HEK293T (cell line): ENCODE measurements around the gene SPATA20.

Experiments used
- CTCF ChIA-PET: fragments of 350-600 bp; formaldehyde crosslinking; extraction: SDS; loops from one replicate; lab custom pipeline; 2021; ENCODE audit warnings: antibody characterized with exemption, inconsistent platforms; lab: Yijun Ruan, JAX
- POLR2A ChIA-PET: fragments of 350-600 bp; formaldehyde crosslinking; extraction: SDS; loops from one replicate; lab custom pipeline; 2020; ENCODE audit warnings: antibody characterized with exemption, inconsistent platforms; lab: Yijun Ruan, JAX
- DNase-seq: peaks from one replicate; pipeline ENCODE4 v3.0.0; 2012; ENCODE audit warnings: mixed read lengths; ENCODE audit errors: extremely low spot score
- ARNT ChIP-seq: fragments of 450-650 bp; IDR thresholded peaks from 2 replicates; pipeline ENCODE4 v1.6.1; 2017; ENCODE audit warnings: mild to moderate bottlenecking
- BHLHE40 ChIP-seq: fragments of 450-650 bp; IDR thresholded peaks from 2 replicates; pipeline ENCODE4 v1.6.1; 2016; ENCODE audit warnings: mild to moderate bottlenecking, moderate library complexity, borderline replicate concordance
- CTBP1 ChIP-seq: fragments of 450-650 bp; IDR thresholded peaks from 2 replicates; pipeline ENCODE4 v1.6.1; 2016; ENCODE audit warnings: borderline replicate concordance
- ELF4 ChIP-seq: fragments of 450-650 bp; IDR thresholded peaks from 2 replicates; pipeline ENCODE4 v1.6.1; 2017; ENCODE audit warnings: antibody characterized with exemption
- FOXA1 ChIP-seq: fragments of 450-650 bp; IDR thresholded peaks from 2 replicates; pipeline ENCODE4 v1.6.1; 2016; ENCODE audit warnings: mild to moderate bottlenecking
- FOXK2 ChIP-seq: fragments of 450-650 bp; IDR thresholded peaks from 2 replicates; pipeline ENCODE4 v1.6.1; 2016; ENCODE audit warnings: mild to moderate bottlenecking
- FOXM1 ChIP-seq: fragments of 450-650 bp; IDR thresholded peaks from 2 replicates; pipeline ENCODE4 v1.6.1; 2017; ENCODE audit warnings: mild to moderate bottlenecking, borderline replicate concordance
- HDGF ChIP-seq: fragments of 450-650 bp; IDR thresholded peaks from 2 replicates; pipeline ENCODE4 v1.6.1; 2017; ENCODE audit warnings: antibody characterized with exemption, borderline replicate concordance
- L3MBTL2 ChIP-seq: fragments of 450-650 bp; conservative IDR thresholded peaks from 2 replicates; pipeline ENCODE4 v1.6.1; 2016; ENCODE audit warnings: mild to moderate bottlenecking
- LEF1 ChIP-seq: fragments of 450-650 bp; IDR thresholded peaks from 2 replicates; pipeline ENCODE4 v1.6.1; 2017; ENCODE audit warnings: mild to moderate bottlenecking, borderline replicate concordance
- NFRKB ChIP-seq: fragments of 450-650 bp; IDR thresholded peaks from 2 replicates; pipeline ENCODE4 v1.6.1; 2016; ENCODE audit warnings: mild to moderate bottlenecking, moderate library complexity
- PKNOX1 ChIP-seq: fragments of 450-650 bp; IDR thresholded peaks from 2 replicates; pipeline ENCODE4 v1.6.1; 2016
- SP1 ChIP-seq: fragments of 450-650 bp; IDR thresholded peaks from 2 replicates; pipeline ENCODE4 v1.6.1; 2017
- SUZ12 ChIP-seq: fragments of 450-650 bp; IDR thresholded peaks from 2 replicates; pipeline ENCODE4 v1.6.1; 2016; ENCODE audit warnings: mild to moderate bottlenecking
- TARDBP ChIP-seq: fragments of 450-650 bp; IDR thresholded peaks from 2 replicates; pipeline ENCODE4 v1.6.1; 2016
- ZNF384 ChIP-seq: fragments of 450-650 bp; IDR thresholded peaks from 2 replicates; pipeline ENCODE4 v1.6.1; 2016

SPATA20 gene

DNA sequence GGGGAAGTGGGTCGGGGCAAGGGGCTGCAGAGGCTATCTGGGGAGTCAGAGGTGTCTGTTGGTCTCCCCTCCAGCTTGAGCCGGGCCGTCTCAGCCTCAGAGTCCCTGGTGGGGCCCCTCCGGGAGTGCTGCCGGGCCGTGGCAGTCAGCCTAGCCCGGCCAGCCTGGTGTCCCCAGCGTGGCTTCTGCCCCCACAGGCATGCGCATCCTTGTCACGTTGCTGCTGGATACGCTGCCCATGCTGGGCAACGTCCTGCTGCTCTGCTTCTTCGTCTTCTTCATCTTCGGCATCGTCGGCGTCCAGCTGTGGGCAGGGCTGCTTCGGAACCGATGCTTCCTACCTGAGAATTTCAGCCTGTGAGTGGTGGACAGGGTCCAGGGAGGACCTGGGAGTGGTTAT is 24.7 kb downstream of the SPATA20 start:
- ChIA-PET POLR2A (no interaction called here), CTCF (no interaction called here)
- TF ChIP-seq ZNF384 (no peak), FOXA1 (no peak), LEF1 (no peak), PKNOX1 (no peak), SUZ12 (no peak), BHLHE40 (no peak), FOXK2 (no peak), CTBP1 (no peak), ARNT (no peak), NFRKB (no peak), FOXM1 (no peak), L3MBTL2 (no peak), ELF4 (no peak), TARDBP (no peak), HDGF (no peak), SP1 (no peak)
- DNase-seq: no peak

DNA sequence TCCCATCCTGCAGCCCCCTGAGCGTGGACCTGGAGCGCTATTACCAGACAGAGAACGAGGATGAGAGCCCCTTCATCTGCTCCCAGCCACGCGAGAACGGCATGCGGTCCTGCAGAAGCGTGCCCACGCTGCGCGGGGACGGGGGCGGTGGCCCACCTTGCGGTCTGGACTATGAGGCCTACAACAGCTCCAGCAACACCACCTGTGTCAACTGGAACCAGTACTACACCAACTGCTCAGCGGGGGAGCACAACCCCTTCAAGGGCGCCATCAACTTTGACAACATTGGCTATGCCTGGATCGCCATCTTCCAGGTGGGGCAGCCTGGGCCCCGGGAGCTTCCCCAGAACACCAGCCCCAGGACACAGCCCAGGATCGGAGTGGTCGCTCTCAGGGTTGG is 25.6 kb downstream of the SPATA20 start:
- POLR2A ChIA-PET: no interaction called here
- TF ChIP-seq ELF4: no peak
- no peak for TF ChIP-seq NFRKB
- no peak for TF ChIP-seq CTBP1
- TF ChIP-seq LEF1: no peak
- TF ChIP-seq SP1: no peak
- no peak for TF ChIP-seq L3MBTL2
- TF ChIP-seq HDGF: no peak
- TF ChIP-seq SUZ12: no peak
- no peak for TF ChIP-seq TARDBP
- TF ChIP-seq FOXK2: no peak
- no peak for TF ChIP-seq FOXA1
- CTCF ChIA-PET: no interaction called here
- DNase-seq: no peak

- TF ChIP-seq FOXK2 (no peak), SP1 (no peak), FOXM1 (no peak), TARDBP (no peak), ARNT (no peak), LEF1 (no peak), HDGF (no peak), BHLHE40 (no peak), PKNOX1 (no peak), L3MBTL2 (no peak), SUZ12 (no peak), ELF4 (no peak), NFRKB (no peak), CTBP1 (no peak), ZNF384 (no peak), FOXA1 (no peak)
- no peak for DNase-seq
- POLR2A ChIA-PET: no interaction called here
- CTCF ChIA-PET: interaction anchor here (0.7 to 0.8 kb wide), 2 partner anchors 11 to 23 kb away, joined by 3 to 5 read pairs; no protein-coding TSS in a partner anchor
Measured at GRCh38 chr17:50573866-50574611, 27.1 kb downstream of the SPATA20 start.

- TF ChIP-seq PKNOX1 (no peak), BHLHE40 (no peak), L3MBTL2 (no peak), NFRKB (no peak), ARNT (no peak), LEF1 (no peak), ZNF384 (no peak)
- ChIA-PET CTCF (no interaction called here), POLR2A (no interaction called here)
- no peak for DNase-seq
Measured at GRCh38 chr17:50575581-50576210, 28.7 kb downstream of the SPATA20 start.

GRCh38 chr17:50576864-50577263 is 29.9 kb downstream of the SPATA20 start:
- DNase-seq: no peak
- ChIA-PET POLR2A (no interaction called here), CTCF (interaction anchor here (0.6 kb wide), 1 partner anchor 13 kb away, joined by 3 read pairs; no protein-coding TSS in a partner anchor)
- TF ChIP-seq HDGF (no peak), BHLHE40 (no peak), PKNOX1 (no peak), CTBP1 (no peak), SP1 (no peak), ELF4 (no peak), FOXM1 (no peak), ARNT (no peak), FOXK2 (no peak), SUZ12 (no peak), FOXA1 (no peak), TARDBP (no peak), LEF1 (no peak), NFRKB (no peak), ZNF384 (no peak), L3MBTL2 (no peak)
